K562 (cell line): ENCODE measurements around the gene SELENOT.

Experiments used
- ATF3 ChIP-seq, 2 experiments: fragments of 450-650 bp in 1 of 2; sonication (generic) in 1 of 2; formaldehyde crosslinking in 1 of 2; IDR thresholded peaks in 1 of 2; conservative IDR thresholded peaks in 1 of 2; 2 replicates each; pipeline versions ENCODE4 v1.6.1 to v1.8.1; 2016 to 2023; ENCODE audit warnings: mild to moderate bottlenecking in 2 of 2, moderate library complexity in 2 of 2, inconsistent platforms in 1 of 2, missing genetic modification reagents in 1 of 2
- MLX ChIP-seq, 2 experiments: fragments of 450-650 bp in 1 of 2; sonication (generic) in 1 of 2; formaldehyde crosslinking; conservative IDR thresholded peaks; 2 replicates each; pipeline versions ENCODE4 v1.4.0 to v1.8.1; 2020 to 2022; ENCODE audit warnings: mild to moderate bottlenecking in 1 of 2, missing genetic modification reagents in 1 of 2
- USF2 ChIP-seq: sonication (generic); formaldehyde crosslinking; IDR thresholded peaks from 2 replicates; pipeline ENCODE4 v1.5.0; 2020; ENCODE audit warnings: missing genetic modification reagents

- TF ChIP-seq MLX (CRISPR knock-in tag; conservative IDR thresholded peaks at IDR 0.05) (no peak), USF2 (no peak), ATF3 (IDR thresholded peaks at IDR 0.05) (no peak), ATF3 (CRISPR knock-in tag; conservative IDR thresholded peaks at IDR 0.05) (no peak)
Measured at GRCh38 chr3:150620002-150620689, 17.0 kb downstream of the SELENOT start.
